Occipital lobe (tissue), 2 donors: ENCODE results near the gene KANK3. TPM values are rescaled to one million over a fixed set of nuclear protein-coding genes. Genes with fewer than 3 reads are reported as not detected.
"Not testable (repeated sequence)": the region's sequence is repeated elsewhere in the genome, so short reads cannot be mapped to it uniquely, and the experiment has no call there.

Source experiments
- DNase-seq: peaks from one replicate; lab custom pipeline; 2025; lab: John Stamatoyannopoulos, UW
- total RNA-seq: library from RNA; depleted of rRNA; stranded (reverse); fragments of >200 nt; gene quantifications from one replicate; pipeline ENCODE4 v1.2.3, GENCODE V29; 2014

Gene KANK3
- total RNA-seq, 1 donor from 2014 or later = 5.1 TPM

DNA sequence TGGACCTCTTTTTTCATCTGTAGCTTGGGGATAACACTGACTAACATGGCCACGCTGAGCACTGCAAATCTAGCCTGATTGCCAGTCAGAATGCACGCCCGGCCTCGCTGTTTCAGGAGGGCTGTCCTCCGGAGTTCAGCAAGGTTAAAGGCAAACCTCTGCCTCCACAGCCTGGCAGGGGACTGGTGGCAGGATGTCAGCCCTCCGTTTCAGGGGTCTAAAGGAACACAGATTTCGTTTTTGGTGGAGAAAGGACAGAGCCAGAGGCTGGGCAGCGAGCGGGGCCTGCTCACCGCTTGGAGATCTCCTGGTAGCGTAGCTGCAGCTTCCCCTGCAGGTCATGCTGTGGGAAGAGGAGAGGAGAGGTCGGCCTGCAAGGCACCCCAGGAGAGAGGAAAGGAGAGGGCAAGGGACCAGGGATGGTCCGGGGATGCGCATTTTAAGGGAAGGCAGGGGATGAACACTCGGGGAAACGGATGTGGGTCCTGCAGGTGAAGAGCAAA is 22.4 kb downstream of the KANK3 start:
- DNase-seq = peak; percentile 22

DNA sequence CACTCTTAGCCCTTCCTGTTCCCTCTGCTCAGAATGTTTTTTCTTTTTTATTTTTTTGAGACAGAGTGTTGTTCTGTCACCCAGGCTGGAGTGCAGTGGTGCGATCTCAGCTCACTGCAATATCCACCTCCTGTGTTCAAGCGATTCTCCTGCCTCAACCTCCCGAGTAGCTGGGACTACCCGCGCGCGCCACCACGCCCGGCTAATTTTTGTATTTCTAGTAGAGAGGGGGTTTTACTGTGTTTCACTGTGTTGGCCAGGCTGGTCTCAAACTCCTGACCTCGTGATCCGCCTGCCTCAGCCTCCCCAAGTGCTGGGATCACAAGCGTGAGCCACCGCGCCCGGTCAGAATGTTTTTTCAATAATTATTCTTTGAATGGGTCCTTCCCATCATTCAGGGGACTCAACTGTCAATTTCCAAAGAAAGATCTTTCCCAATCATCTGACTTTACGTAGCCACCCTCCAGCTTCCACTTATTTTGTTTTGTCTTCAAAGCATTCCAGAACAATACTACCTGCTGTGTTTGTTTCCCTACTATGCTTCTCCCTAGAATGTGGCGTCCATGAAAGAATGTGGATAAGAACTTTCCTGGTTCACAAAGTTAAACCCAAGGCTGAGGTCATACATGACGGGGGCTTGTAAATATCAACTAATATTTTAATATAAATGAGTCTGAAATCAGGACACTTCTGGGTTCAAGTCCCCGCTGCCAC is 23.1 kb downstream of the KANK3 start:
- DNase-seq = no peak

DNA sequence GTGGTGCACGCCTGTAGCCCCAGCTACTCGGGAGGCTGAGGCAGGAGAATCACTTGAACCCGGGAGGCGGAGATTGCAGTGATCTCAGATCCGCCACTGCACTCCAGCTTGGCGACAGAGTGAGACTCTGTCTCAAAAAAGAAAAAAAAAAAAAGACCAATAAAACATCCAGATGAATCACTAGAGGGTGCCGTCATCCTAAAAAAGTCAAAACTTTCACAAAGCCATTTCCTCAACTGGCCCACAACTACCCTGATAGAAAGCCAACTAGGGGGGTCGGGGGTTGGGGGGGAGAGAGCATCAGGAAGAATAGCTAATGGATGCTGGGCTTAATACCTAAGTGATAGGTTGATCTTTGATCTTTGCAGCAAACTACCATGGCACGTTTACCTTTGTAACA is 24.2 kb downstream of the KANK3 start:
- DNase-seq = not testable (repeated sequence)

DNA sequence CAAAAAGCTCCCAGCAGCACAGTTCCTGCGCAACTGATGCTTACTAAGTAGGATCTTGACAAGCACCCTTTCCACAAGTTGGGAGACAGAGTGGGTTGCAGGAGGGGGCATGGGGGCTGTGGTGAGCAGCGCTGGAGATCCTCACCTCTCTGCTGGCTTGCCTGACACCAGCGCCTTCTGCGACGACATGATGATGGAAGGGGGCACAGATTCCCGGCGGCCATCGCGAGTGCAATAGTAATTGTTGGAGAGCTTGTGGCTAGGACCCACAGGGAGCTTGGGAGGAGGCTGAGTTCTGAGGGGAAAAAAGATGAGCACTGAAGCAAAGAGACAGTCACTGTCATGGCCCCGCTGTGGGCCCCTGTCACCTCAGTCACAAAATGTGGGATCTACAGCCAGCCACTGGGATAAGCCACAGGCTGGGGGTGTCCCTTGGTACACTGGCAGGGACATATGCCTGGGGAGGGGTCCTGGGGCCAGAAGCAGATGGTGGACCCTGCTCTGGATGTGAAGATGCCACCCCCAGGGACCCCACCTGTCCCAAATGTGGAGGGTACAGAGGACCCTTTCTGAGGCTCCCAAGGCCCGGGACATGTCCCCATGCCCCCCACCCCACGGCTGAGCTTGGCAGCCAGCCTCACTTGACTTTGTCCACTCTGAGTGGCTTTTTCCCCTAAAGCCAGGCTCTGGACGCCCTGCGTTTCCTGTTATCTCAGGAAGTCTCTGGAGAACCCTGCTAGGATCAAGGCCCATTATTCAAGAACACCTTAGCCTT is 26.5 kb downstream of the KANK3 start:
- no peak for DNase-seq

DNA sequence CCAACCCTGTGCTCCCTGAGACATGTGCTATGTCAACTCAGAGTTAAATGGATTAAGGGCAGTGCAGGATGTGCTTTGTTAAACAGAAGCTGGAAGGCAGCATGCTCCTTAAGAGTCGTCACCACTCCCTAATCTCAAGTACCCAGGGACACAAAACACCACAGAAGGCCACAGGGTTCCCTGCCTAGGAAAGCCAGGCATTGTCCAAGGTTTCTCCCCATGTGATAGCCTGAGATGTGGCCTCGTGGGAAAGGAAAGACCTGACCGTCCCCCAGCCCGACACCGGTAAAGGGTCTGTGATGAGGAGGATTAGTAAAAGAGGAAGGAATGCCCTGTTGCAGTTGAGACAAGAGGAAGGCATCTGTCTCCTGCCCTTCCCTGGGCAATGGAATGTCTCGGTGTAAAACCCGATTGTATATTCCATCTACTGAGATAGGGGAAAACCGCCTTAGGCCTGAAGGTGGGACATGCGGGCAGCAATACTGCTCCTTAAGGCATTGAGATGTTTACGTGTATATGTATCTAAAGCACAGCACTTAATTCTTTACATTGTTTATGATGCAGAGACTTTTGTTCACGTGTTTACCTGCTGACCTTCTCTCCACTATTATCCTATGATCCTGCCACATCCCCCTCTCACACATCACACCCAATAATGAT is 28.0 kb downstream of the KANK3 start:
- not testable (repeated sequence) for DNase-seq

DNA sequence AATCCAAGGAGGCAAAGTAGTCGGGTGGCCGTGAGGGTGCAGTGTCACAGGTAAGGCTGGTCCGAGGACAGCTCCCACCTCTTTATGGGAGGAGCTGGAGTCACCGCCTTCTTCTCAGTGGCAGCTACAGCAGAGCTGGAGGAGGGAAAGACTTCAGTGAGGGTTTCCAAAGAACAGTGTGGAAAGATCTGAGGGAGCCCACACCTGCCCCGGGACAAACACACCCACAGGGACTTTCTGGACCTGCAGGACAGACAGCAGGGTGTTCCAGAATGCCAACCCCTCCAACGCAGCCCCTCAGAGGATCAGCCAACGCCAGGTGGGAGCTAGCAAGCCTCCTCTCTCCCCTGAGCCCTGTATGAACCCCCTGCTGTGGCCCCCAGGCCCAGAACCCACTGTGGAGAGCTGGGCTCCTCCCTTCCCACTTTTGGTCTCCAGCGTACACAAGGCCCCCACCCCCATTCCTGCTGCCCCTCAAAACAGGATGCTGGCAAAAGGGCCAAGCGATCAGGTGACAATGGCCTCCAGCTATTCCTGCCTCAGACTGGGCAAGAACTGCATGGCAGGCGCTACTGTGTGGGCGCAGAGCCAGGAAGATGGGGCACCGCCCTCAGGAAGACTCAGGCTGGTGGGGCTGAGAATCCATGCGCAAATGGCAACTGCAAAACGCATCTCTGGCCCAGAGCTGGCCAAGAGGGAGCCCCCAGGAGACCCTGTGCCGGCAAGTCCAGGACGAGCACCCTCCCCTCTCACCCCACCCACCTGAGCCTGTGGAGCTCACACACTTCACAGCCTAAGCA is 31.4 kb downstream of the KANK3 start:
- no peak for DNase-seq

DNA sequence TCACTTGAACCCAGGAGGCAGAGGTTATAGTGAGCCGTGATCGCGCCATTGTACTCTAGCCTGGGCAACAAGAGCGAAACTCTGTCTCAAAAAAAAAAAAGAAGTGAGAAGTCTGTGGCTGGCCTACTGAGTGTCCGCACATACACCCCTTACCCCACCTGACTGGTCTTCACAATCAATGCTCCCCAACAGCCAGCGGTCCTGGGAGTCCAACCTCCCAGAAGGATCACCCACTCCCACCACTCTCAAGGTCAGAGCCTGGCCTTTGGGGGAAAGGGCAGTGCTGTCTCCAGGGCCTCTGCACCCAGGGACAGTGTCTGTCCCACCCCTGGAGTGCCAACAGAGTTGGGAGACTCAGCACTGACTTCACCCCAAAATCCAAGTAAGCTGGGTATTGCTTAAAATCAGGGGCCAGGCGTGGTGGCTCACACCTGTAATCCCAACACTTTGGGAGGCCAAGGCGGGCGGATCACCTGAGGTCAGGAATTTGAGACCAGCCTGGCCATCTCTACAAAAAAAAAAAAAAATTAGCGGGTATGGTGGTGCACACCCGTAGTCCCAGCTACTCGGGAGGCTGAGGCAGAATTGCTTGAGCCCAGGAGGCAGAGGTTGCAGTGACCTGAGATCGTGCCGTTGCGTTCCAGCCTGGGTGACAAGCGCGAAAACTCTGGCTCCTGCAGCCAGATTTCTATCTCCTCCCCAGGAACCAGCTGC is 32.6 kb downstream of the KANK3 start:
- no peak for DNase-seq

DNA sequence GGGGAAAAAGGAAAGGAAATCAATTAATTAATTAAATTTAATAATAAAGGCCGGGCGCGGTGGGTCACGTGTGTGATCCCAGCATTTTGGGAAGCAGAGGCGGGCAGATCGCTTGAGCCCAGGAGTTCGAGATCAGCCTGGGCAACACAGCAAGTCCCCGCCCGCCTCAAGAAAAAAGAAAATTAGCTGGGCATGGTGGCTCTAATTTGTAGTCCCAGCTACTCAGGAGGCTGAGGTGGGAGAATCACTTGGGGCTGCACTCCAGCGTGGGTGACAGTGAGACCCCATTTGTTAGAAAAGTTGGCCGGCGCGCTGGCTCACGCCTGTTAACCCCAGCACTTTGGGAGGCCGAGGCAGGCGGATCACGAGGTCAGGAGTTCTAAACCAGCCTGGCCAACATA is 34.2 kb downstream of the KANK3 start:
- no peak for DNase-seq

DNA sequence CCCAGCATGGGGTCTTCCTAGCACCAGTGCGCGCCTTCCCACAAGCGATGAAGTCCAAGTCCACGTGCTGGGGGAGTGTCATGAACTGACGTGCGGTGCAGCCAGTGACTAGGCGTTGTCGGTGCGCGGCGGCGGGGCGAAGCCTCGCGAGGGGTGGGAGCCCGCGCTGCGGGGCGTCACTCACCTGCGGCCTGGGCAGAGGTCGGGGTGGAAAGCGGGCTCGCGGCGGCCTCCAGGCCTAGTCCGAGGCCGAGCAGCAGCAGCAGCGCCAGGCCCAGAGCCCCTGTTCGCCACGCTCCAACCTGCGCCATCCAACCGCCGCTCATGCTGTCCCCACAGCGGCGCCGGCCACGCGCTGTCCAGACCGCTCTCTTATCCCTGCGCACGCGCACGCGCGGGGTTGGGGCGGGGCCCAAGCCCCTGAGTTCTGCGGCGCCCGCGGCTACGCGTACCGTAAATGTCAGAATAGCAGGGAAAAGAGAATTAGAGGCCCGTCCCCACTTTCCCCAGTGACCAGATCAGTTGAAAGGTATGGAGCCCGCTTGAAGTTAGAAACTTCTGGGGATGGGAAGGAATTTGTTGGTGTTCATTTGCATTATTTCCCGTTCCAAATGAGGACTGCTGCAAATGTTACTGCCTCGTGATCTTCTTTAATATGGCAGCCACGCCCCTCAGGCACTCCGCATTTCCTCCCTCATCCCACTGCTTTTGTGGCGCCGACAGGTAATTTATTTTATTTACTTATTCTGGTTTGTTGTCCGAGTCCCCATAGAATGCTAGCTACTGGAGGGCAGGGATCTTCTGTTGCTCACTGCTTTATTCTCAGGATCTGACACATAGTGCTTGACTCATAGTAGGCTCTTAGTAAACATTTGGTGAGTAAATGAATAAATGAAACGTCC is 34.8 kb downstream of the KANK3 start, which contains the start of gene CD320:
CD320 (minus strand) TSS at position 394 of the 902 bp plus-strand sequence; CDS start at position 326, 68 bp downstream.
- DNase-seq = peak; percentile 87

DNA sequence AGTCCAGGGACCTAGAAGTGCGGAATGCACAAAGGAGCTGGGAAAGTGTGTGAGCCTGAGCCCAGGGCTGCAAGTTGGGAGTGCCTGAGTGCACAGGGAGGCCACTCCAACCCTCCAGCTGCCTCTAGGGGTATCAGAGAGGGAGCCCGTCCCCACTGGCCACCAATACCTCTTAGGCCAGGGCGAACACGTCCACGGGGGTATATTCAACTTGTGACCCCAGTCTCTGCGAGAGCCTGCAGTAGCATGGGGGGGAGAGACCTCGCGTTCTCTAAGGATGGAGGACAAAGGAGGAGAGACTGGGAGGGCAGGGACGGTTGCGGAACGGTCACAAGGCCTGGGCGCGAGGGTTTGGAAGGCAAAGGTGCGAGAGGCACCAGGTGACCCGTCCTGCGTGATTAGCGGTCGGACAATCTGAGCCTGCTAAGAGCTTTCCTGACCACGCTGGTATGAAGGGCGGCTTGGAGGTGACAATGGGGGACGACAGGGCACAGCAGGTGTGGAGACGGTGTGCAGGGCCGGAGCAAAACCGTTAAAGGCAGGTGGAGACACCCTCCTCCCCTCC is 35.6 kb downstream of the KANK3 start:
- DNase-seq = no peak

DNA sequence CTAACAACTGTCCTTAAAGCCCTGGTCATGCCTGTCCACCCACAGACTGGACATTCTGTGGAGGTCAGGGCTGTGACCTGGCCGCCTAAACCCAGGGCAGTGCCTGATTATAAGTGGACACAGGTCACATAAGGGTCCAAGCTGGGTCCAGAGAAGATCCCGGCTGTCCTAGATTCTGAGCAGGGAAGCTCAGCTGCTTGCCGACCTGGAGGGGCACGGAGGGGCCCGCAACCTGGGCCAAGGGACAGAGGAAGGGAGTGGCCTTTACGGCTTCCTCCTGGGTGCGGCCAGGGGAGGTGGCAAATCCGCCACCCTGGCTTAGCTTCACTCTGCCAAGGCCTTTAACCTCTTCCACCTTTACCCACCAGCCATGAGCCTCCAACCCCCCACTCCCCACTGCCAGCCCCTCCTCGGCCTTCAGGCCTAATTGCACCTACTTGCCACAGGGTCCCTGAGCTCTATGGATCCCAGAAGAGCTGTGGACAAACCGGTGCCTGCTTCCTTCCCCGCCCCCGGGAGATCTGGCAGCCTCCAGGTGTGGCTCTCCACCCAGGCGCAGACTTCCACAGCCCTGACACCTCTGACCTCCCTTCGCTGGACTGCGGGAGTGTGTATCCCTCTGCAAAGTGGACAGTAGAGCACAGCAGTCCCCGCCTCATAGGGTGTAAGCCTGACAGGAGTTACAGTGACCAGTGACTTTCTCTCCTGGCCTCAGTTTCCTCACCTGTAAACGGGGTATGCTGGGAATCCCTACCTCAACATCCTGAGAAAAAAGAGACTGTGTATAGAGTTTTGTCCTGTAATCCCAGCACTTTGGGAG is 36.6 kb downstream of the KANK3 start:
- no peak for DNase-seq

DNA sequence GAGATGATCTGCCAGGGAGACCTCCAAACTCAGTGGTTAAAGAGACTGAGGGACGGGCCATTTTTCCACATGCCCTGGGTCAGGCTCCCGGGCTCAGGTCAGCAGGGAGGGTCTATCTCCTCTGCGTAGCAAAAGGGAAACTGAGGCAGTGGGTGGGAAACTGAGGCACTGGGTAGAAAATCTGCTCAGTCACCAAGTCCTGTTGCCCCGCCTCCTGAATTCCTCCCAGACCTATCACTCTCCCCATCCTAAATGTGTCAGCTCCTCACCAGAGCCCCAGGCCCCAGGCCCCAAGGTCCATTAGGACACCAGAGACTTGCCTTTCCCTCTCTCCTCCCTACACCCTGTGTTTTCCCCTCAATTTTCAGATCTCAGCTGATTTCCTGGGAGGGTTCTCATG is 37.3 kb downstream of the KANK3 start:
- no peak for DNase-seq

DNA sequence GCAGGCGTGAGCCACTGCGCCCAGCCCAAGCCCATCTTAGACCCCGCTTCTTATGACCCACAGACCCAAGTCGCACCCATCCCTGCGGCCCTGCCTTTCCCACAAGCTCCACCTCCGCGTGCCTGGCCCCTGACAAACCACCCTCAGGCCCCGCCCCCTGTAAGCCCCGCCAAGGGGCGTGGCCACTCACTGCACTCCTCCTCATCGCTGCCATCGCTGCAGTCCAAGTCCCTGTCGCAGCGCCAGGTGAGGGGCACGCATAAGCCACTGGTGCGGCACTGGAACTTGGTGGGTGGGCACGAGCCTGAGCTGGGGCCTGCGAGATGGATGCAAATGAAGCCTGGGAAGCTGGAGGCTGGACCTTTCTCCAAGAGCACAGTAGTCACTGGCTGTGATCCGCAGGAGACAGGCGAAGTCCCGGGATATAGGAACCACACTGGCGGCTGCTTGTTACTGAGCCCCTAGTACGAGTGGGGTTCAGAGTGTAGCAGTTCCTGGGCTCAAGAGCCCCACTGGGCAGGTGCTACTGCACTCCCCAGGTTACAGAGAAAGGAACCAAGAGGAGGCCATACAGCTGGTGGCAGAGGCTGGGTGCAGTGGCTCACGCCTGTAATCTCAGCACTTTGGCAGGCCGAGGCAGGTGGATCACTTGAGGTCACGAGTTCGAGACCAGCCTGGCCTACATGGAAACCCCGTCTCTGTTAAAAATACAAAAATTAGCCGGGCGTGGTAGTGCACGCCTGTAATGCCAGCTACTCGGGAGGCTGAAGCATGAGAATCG is 38.0 kb downstream of the KANK3 start:
- DNase-seq = no peak

DNA sequence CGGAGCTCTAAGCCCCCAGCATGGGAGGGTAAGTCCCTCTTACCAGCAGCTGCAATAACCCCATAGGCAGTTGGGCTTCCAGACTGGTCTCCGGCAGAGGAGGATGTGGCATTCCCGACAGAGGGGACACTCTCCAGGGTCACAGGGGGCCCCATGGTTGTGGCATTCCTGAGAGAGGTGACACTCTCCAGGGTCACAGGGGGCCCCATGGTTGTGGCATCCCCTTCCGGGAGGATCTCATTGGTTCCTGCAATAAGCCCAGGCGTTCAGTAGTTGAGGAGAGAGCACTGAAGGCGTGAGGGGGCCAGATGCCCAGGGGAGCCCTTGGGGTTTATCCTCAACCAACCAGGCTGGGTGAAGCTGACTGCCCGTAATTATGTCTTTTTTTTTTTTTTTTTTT is 40.3 kb downstream of the KANK3 start:
- no peak for DNase-seq

DNA sequence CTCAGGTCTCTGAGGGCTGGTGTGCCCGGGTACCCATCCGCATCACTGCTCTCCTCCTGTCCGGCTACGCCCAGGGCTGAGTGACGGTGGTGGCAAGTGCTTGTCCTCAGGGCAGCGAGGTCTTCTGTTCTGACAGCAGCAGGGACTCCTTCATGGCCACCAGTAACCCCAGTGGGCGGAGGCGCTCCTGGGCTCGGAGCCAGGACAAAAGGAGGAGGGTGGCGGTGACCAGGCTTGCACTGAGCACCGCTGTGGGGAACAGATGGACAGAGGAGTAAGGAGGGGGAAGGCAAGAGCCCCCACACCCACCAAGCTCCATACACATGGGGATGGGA is 40.7 kb downstream of the KANK3 start:
- DNase-seq = no peak

DNA sequence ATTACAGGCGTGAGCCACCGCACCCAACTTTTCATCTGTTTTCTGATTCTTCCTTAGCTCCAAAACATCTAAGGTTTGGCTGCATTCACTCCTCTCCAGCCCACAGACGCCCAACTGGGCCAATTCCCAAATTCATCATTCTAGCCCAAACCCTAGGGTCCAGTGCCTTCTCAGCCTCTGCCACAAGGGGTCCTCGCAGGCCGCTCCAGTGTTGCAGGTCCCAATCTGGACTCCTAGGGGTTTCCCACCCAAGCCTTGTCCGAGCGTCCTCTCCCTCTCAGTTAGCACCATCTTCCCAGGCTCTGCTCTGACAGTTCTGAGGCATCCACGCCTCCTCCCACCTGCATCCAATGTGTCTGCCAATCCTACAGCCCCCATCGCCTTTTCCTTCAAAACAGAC is 51.7 kb downstream of the KANK3 start:
- not testable (repeated sequence) for DNase-seq

DNA sequence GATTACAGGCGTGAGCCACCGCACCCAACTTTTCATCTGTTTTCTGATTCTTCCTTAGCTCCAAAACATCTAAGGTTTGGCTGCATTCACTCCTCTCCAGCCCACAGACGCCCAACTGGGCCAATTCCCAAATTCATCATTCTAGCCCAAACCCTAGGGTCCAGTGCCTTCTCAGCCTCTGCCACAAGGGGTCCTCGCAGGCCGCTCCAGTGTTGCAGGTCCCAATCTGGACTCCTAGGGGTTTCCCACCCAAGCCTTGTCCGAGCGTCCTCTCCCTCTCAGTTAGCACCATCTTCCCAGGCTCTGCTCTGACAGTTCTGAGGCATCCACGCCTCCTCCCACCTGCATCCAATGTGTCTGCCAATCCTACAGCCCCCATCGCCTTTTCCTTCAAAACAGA is 66.6 kb downstream of the KANK3 start:
- not testable (repeated sequence) for DNase-seq
